HG02970 (cell line): Measurements from ENCODE around the gene HAAO.
"Not testable (repeated sequence)": the region's sequence is repeated elsewhere in the genome, so short reads cannot be mapped to it uniquely, and the experiment has no call there.

Experiments used
- ATAC-seq: cut with Tn5 transposase; IDR thresholded peaks from one replicate; pipeline ENCODE4 v1.9.1; 2021; ENCODE audit warnings: mild to moderate bottlenecking, moderate library complexity, moderate number of reproducible peaks; ENCODE audit not compliant: unreplicated experiment, low FRiP score

Gene HAAO

GRCh38 chr2:42792583-42793333, at the start of gene HAAO:
Gene HAAO (minus strand): TSS chr2:42792583. CDS start chr2:42792536, 47 bp downstream.
- ATAC-seq, result no peak

- no peak for ATAC-seq
These were observed 49.0 kb upstream of the HAAO start for GRCh38 chr2:42841344-42841743.

DNA sequence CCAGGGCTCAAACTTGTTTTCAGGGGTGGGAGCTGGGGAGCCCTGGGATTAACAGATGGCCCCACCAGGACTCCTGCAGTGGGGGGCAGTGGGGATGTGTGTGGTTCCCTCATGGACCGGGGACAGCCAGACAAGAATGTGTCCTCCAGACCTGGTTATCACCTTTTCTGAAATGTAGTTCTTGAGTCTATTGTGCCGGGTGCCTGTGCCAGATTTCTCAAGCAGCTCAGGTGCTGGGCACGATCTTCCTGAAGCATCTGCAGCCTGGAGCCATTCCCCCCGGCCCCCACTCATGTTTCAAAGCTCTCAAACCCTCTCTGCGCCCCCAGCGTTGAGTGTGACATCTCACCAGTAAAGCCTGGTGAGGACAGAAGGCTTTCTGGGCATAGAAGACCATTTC, 48.4 kb upstream of the HAAO start:
- ATAC-seq, result no peak

- ATAC-seq, result no peak
These were observed 47.6 kb upstream of the HAAO start for GRCh38 chr2:42839809-42840501.

- no peak for ATAC-seq
These were observed 45.8 kb upstream of the HAAO start for GRCh38 chr2:42838133-42838532.

DNA sequence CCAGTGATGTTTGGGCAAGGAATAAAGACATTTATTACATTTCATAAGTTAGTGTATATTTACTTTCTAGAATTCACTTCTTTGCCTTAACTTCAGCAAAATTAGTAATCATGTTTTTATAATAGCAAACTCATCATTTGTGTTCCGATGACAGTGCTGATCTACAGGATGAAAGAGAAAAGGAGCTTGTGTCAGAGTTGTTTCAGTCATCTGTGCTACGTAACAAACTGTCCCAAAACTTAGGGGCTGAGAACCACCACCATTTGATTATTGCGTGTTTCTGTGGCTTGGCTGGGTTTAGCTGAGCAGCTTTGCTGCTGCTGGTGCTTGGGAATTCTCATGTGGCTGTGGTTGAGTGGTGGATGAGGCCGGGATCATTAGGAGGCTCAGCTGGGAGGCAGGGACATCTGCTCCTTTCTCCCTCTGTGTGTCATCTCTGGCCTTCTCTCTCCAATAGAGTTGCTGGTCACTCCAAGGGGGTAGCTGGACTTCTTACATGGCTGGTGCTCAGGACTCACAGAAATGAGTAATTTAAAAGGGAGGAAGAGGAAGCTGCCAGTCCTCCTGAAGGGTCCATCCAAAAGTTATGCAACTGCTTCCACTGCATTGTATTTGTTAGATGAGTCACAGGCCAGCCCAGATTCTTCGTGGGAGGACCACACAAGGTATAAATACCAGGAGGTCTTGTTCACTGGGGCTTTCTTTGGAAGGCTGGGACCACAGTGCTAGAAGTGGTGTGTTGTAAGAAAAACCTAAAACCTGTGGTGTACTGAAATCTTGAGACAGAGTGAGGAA, 43.4 kb upstream of the HAAO start:
- no peak for ATAC-seq

GRCh38 chr2:42834161-42834560, 41.8 kb upstream of the HAAO start:
- no peak for ATAC-seq

- ATAC-seq, result no peak
These were observed 39.9 kb upstream of the HAAO start for GRCh38 chr2:42832289-42832634.

DNA sequence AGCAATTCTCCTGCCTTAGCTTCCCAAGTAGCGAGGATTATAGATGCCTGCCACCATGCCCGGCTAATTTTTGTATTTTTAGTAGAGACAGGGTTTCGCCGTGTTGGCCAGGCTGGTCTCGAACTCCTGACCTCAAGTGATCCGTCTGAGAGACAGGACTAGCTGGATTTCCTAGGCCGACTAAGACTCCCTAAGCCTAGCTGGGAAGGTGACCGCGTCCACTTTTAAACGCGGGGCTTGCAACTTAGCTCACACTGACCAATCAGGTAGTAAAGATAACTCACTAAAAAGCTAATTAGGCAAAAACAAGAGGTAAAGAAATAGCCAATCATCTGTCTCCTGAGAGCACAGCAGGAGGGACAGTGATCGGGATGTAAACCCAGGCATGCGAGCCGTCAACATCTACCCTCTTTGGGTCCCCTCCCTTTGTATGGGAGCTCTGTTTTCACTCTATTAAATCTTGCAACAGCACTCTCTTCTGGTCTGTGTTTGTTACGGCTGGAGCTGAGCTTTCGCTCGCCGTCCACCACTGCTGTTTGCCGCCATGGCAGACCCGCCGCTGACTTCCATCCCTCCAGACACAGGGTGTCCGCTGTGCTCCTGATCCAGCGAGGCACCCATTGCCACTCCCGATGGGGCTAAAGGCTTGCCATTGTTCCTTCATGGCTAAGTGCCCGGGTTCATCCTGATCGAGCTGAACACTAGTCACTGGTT, 39.3 kb upstream of the HAAO start:
- ATAC-seq, result not testable (repeated sequence)

GRCh38 chr2:42830922-42831574, 38.7 kb upstream of the HAAO start:
- no peak for ATAC-seq

DNA sequence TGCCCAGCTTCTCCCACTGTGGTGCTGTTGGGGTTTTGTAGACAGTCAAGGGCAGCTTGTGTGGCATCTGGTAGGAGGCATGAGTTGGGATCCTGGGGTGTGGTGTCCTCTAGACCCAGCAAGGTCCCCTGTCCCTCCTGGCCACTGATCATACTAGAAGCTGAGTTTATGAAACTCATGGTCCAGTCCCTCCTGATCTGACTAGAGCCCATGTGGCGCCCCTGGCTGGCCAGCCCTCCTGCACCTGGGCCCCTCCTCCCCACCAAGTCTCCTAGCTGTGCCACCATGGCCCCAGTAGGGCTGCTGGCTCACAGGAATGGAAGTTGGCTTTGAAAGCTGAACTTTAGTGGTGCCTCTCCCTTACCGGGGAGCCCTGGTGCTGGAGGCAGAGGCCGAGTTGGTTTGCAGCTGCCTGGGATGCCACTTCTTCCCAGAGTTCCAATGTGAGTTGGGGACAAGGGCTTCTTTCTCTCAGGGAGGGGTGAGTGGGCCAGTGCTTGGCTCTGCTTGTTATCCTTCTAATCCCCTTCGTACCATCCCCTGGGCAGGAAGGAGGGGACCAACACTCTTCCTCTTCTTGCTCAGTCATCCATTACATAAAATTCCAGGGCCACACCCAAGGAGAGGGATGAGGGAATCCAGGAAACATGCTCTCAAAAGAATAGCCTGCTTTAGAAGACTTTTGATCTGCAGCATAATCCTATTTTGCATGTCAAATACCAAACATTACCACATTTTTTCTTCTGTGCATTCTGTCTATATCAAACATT, 37.5 kb upstream of the HAAO start:
- ATAC-seq, result no peak

DNA sequence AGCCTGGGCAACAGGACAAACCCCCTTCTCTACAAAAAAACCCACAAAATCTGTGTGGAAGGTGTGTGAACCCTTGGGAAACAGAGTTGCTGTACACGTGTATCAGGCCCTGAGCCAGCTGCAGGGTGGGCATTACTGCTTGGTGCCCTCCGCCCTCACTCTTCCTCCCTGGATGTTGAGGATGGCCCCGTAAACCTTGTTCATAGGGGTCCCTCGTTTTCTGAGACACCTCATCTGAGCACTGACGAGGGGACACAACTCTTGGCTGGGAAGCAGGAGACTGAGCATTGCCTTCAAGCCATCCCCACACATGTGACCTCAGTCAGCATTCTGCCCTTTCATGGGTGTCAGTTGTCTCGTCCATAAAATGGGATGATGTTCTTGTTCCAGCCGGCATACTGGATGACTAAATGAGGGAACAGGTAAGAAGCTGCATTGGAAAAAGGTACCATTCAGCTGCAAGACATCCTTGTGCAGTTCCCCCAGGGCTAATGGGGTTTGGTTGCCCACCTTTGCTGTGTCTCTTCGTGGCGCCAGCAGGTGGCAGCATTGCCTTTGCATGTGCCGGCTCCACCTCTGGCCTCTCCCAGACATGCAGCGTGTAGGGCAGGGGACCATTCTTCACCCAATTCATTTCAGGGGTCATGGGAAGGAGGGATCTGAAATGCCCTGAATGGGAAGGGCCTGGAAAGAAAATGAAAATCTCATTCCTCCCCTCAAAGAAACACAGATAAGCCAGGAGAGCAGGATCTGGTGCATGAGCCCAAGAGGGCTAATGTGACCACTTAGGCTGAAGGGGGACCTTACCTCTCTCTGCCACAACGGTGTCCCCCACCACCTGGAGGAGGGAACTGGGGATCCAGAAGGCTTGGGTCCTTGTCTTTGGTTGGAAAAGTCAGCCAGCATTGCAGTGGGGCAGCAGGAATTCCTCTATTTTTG, 36.4 kb upstream of the HAAO start:
- no peak for ATAC-seq

DNA sequence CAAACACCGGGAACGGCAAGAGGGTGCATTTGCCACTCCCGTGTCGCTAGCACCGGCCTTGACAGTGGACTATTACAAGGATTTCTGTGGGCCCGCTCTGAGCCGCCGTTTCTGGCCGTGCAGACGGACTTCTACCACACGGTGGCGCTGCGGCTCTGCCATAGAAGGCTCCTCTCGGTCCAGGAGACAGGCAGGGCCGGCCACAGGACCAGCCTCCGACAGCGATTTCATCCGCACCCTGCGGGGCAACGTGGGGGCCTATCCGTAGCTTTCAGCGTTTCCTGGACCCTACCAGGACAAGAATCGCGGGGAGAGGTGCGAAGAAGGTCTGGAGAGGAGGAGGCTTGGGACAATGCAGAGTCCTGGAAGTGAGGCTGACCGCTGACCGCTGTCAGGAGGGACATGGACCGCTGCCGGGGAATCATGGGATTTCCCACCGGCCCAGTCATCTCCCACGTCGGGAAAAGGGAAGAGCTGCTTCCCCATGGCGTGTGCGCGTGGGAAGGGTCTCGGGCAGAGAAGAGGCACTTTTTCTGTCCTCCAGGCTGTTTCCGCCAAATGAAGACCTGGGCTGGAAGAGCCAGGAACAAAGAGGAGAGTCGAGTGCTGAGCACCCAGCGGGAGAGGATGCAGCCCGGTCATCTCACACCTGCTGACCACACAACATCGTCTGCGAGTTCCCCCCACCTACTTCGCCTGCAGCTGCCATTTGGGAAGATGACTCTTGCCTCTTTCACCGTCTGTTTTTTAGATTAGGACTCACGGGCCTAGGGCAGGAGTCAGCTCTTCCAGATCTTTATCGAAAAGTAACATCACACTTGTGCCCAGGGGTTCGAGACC, 35.5 kb upstream of the HAAO start:
- ATAC-seq, result no peak

DNA sequence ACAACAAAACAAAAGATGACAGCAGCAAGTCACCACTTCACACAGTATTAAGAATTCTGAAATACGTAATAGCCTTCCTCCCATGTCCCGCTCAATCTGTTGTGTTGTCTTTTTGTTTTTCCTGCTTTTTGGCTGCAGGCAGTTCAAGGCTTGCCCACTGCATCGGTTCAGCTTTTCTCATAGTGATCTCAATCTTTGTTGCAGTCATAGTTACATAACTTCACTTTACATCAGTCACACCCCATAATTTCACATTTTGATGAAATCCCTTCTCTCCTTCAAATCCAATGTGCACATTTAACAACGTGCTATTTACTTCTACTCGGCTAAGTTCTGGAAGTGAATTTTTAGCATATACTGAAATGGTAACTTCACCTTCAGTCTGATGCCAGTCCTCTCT, 33.8 kb upstream of the HAAO start:
- ATAC-seq, result no peak

- ATAC-seq, result no peak
These were observed 32.0 kb upstream of the HAAO start for GRCh38 chr2:42824454-42824807.

- ATAC-seq, result no peak
These were observed 31.5 kb upstream of the HAAO start for GRCh38 chr2:42823744-42824453.

- no peak for ATAC-seq
These were observed 26.8 kb upstream of the HAAO start for GRCh38 chr2:42819160-42819559.
